ENCODE data around the gene BUB3. TPM values are rescaled to one million over a fixed set of nuclear protein-coding genes. Genes with fewer than 3 reads are reported as not detected.

The BUB3 gene
- total RNA-seq, 2 donors from 2014 or later = 64.2 to 77.9 TPM

GRCh38 chr10:123191886-123192285 is 37.7 kb downstream of the BUB3 start:
- Histone ChIP-seq H3K27me3 (replicated peaks; ENCODE audit: insufficient read depth) (no peaks in the 10 kb centered on the region), H3K36me3 (no peaks in the 10 kb centered on the region), H3K4me1 (ENCODE audit: control insufficient read depth in 1 of 2, low read depth in 2 of 2) (no peaks in the 10 kb centered on the region), H3K9me3 (no peaks in the 10 kb centered on the region), H3K4me3 (no peak overlapping the region), H3K27ac (no peak overlapping the region)
- DNase-seq (ENCODE audit: low spot score) (no peak), ATAC-seq (ENCODE audit: insufficient number of reproducible peaks, low FRiP score, low read depth) (no peak)
- no peak for TF ChIP-seq CTCF (IDR thresholded peaks at IDR 0.05)

- Histone ChIP-seq H3K27me3 (replicated peaks; ENCODE audit: insufficient read depth) (no peaks in the 10 kb centered on the region), H3K4me3 (no peak overlapping the region), H3K27ac (no peak overlapping the region), H3K9me3 (no peaks in the 10 kb centered on the region), H3K4me1 (ENCODE audit: control insufficient read depth in 1 of 2, low read depth in 2 of 2) (no peaks in the 10 kb centered on the region), H3K36me3 (no peaks in the 10 kb centered on the region)
- no peak for TF ChIP-seq CTCF (IDR thresholded peaks at IDR 0.05)
- no peak for DNase-seq (ENCODE audit: low spot score)
- no peak for ATAC-seq (ENCODE audit: insufficient number of reproducible peaks, low FRiP score, low read depth)
These were observed 39.9 kb downstream of the BUB3 start for GRCh38 chr10:123194056-123194455.

- Histone ChIP-seq H3K27me3 (replicated peaks; ENCODE audit: insufficient read depth) (no peaks in the 10 kb centered on the region), H3K4me1 (ENCODE audit: control insufficient read depth in 1 of 2, low read depth in 2 of 2) (no peaks in the 10 kb centered on the region), H3K4me3 (no peak overlapping the region), H3K27ac (no peak overlapping the region), H3K36me3 (no peaks in the 10 kb centered on the region), H3K9me3 (no peaks in the 10 kb centered on the region)
- no peak for DNase-seq (ENCODE audit: low spot score)
- TF ChIP-seq CTCF (IDR thresholded peaks at IDR 0.05) = no peak
- ATAC-seq (ENCODE audit: insufficient number of reproducible peaks, low FRiP score, low read depth) = no peak
These were observed 46.3 kb downstream of the BUB3 start for GRCh38 chr10:123200531-123200930.

- H3K9me3 ChIP-seq = no peaks in the 10 kb centered on the region
- no peak for DNase-seq (ENCODE audit: low spot score)
- H3K4me1 ChIP-seq (ENCODE audit: control insufficient read depth in 1 of 2, low read depth in 2 of 2) = no peaks in the 10 kb centered on the region
- H3K36me3 ChIP-seq = no peaks in the 10 kb centered on the region
- no peaks in the 10 kb centered on the region for H3K27me3 ChIP-seq (replicated peaks; ENCODE audit: insufficient read depth)
- TF ChIP-seq CTCF (IDR thresholded peaks at IDR 0.05) = no peak
- H3K4me3 ChIP-seq = no peak overlapping the region
- ATAC-seq (ENCODE audit: insufficient number of reproducible peaks, low FRiP score, low read depth) = no peak
- no peak overlapping the region for H3K27ac ChIP-seq
These were observed 48.3 kb downstream of the BUB3 start for GRCh38 chr10:123202506-123202905.

- Histone ChIP-seq H3K4me1 (ENCODE audit: control insufficient read depth in 1 of 2, low read depth in 2 of 2) (no peaks in the 10 kb centered on the region), H3K27ac (no peak overlapping the region), H3K27me3 (replicated peaks; ENCODE audit: insufficient read depth) (no peaks in the 10 kb centered on the region), H3K36me3 (no peaks in the 10 kb centered on the region), H3K9me3 (no peaks in the 10 kb centered on the region), H3K4me3 (no peak overlapping the region)
- no peak for TF ChIP-seq CTCF (IDR thresholded peaks at IDR 0.05)
- ATAC-seq (ENCODE audit: insufficient number of reproducible peaks, low FRiP score, low read depth) = no peak
- DNase-seq (ENCODE audit: low spot score) = no peak
These were observed 49.4 kb downstream of the BUB3 start for GRCh38 chr10:123203393-123204126.

Data from thoracic aorta (tissue), 2 donors.